Neural progenitor cell (in vitro differentiated cells): ENCODE results near the gene ARHGAP5.

Experiments
- EZH2 ChIP-seq: fragments of 200-600 bp; sonication (generic); IDR thresholded peaks from 2 replicates; pipeline ENCODE4 v1.6.1; 2017; ENCODE audit warnings: antibody characterized with exemption, mild to moderate bottlenecking, moderate library complexity
- TF ChIP-seq, protein P1 (sequence below): fragments of 200-600 bp; sonication (generic); IDR thresholded peaks from 2 replicates; pipeline ENCODE4 v1.5.1; 2017; ENCODE audit warnings: antibody characterized with exemption, mild to moderate bottlenecking

DNA sequence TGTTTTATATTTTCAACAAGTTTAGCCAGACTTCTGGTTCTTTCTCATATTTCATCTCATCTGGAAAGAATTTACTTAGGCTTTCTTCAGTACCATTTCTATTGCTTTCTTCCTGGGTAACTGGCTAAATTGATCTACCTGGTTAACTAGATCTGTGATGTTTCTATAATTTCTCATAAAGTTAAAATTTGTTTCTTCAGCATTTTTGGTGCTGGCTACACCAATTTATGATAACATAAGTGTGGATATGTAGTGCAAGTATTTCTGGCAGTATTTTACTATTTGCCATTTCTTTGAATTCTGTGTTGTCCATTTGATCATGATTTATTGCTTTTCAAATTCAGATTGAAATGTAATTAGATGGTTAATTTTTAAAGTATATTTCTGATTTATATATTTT is 25.9 kb downstream of the ARHGAP5 start:
- TF ChIP-seq, protein P1, sequence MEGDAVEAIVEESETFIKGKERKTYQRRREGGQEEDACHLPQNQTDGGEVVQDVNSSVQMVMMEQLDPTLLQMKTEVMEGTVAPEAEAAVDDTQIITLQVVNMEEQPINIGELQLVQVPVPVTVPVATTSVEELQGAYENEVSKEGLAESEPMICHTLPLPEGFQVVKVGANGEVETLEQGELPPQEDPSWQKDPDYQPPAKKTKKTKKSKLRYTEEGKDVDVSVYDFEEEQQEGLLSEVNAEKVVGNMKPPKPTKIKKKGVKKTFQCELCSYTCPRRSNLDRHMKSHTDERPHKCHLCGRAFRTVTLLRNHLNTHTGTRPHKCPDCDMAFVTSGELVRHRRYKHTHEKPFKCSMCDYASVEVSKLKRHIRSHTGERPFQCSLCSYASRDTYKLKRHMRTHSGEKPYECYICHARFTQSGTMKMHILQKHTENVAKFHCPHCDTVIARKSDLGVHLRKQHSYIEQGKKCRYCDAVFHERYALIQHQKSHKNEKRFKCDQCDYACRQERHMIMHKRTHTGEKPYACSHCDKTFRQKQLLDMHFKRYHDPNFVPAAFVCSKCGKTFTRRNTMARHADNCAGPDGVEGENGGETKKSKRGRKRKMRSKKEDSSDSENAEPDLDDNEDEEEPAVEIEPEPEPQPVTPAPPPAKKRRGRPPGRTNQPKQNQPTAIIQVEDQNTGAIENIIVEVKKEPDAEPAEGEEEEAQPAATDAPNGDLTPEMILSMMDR: no peak
- TF ChIP-seq EZH2: no peak
